ENCODE data around the gene UNC93A.

DNA sequence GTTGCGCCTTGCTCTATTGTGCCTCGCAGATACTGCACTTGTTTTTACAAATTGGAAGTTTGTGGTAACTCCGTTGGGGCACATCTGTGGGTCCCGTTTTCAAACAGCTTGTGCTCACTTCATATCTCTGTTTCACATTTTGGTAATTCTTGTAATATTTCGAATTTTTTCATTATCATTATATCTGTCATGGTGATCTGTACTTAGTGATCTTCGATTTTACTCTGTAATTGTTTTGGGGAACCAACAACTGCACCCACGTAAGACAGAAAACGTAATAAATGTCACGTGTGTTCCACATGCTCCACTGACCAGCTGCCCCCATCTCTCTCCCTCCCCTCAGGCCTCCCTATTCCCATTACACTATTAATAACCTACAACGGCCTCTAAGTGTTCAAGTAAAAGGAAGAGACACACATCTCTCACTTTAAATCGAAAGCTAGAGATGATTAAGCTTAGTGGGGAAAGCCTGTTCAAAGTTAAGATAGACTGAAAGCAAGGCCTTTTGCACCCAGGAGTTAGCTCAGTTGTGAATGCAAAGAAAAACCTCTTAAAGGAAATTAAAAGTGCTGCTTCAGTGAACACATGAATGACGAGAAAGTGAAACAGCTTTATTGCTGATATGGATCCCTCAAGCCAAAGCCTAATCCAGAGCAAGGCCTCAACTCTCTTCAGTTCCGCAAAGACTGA, 60.7 kb downstream of the UNC93A start:
- no peak for TF ChIP-seq POLR2A (IDR thresholded peaks at IDR 0.05; ENCODE audit: low read depth, low read length)
- TF ChIP-seq, protein P1, sequence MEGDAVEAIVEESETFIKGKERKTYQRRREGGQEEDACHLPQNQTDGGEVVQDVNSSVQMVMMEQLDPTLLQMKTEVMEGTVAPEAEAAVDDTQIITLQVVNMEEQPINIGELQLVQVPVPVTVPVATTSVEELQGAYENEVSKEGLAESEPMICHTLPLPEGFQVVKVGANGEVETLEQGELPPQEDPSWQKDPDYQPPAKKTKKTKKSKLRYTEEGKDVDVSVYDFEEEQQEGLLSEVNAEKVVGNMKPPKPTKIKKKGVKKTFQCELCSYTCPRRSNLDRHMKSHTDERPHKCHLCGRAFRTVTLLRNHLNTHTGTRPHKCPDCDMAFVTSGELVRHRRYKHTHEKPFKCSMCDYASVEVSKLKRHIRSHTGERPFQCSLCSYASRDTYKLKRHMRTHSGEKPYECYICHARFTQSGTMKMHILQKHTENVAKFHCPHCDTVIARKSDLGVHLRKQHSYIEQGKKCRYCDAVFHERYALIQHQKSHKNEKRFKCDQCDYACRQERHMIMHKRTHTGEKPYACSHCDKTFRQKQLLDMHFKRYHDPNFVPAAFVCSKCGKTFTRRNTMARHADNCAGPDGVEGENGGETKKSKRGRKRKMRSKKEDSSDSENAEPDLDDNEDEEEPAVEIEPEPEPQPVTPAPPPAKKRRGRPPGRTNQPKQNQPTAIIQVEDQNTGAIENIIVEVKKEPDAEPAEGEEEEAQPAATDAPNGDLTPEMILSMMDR (IDR thresholded peaks at IDR 0.05; ENCODE audit: extremely low read depth in 1 of 2, insufficient read depth in 1 of 2, low read depth in 1 of 2, low read length in 2 of 2) = no peak
